Neural cell (in vitro differentiated cells): ENCODE results near the gene SPAG8.

Experiments used
- EZH2 ChIP-seq: fragments of 200-600, 300-800 bp; shearing (Covaris generic), sonication (generic); IDR thresholded peaks from 2 replicates; pipeline ENCODE4 v1.6.1; 2014; ENCODE audit warnings: antibody characterized with exemption, low read length, borderline replicate concordance, mild to moderate bottlenecking; ENCODE audit not compliant: insufficient read depth, poor library complexity, severe bottlenecking
- POLR2AphosphoS5 ChIP-seq: IDR thresholded peaks from 2 replicates; pipeline ENCODE4 v1.6.1; 2012
- SMC3 ChIP-seq: fragments of 450-650 bp; conservative IDR thresholded peaks from 2 replicates; pipeline ENCODE4 v1.6.1; 2014; ENCODE audit warnings: antibody characterized with exemption, mild to moderate bottlenecking, moderate library complexity; ENCODE audit not compliant: poor library complexity
- TAF1 ChIP-seq: IDR thresholded peaks from 2 replicates; pipeline ENCODE4 v1.6.1; 2012; ENCODE audit warnings: low read depth
- TF ChIP-seq, protein P1 (sequence below): IDR thresholded peaks from 2 replicates; pipeline ENCODE4 v1.6.1; 2012; ENCODE audit warnings: borderline replicate concordance
- TF ChIP-seq, protein P2 (sequence below): fragments of 450-650 bp; IDR thresholded peaks from 2 replicates; pipeline ENCODE4 v1.5.1; 2014; ENCODE audit warnings: antibody characterized with exemption, mild to moderate bottlenecking, moderate library complexity; ENCODE audit not compliant: poor library complexity, severe bottlenecking

DNA sequence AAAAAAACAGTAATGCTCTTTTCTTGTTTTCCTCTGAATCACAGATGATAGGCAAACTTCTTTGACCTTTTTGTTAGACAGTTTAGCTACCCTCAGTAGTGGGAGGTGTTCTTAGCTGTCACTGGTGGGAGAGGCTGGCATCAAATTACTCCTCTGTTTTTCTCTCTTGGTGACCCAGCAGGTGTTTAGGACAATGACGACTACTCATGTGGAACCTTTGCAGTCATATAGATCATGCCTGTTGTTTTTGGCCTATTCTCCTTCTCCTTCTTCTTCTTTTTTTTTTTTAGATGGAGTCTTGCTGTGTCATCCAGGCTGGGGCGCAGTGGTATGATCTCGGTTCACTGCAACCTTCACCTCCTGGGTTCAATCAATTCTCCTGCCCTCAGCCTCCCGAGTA, 36.0 kb downstream of the SPAG8 start:
- TF ChIP-seq, protein P1, sequence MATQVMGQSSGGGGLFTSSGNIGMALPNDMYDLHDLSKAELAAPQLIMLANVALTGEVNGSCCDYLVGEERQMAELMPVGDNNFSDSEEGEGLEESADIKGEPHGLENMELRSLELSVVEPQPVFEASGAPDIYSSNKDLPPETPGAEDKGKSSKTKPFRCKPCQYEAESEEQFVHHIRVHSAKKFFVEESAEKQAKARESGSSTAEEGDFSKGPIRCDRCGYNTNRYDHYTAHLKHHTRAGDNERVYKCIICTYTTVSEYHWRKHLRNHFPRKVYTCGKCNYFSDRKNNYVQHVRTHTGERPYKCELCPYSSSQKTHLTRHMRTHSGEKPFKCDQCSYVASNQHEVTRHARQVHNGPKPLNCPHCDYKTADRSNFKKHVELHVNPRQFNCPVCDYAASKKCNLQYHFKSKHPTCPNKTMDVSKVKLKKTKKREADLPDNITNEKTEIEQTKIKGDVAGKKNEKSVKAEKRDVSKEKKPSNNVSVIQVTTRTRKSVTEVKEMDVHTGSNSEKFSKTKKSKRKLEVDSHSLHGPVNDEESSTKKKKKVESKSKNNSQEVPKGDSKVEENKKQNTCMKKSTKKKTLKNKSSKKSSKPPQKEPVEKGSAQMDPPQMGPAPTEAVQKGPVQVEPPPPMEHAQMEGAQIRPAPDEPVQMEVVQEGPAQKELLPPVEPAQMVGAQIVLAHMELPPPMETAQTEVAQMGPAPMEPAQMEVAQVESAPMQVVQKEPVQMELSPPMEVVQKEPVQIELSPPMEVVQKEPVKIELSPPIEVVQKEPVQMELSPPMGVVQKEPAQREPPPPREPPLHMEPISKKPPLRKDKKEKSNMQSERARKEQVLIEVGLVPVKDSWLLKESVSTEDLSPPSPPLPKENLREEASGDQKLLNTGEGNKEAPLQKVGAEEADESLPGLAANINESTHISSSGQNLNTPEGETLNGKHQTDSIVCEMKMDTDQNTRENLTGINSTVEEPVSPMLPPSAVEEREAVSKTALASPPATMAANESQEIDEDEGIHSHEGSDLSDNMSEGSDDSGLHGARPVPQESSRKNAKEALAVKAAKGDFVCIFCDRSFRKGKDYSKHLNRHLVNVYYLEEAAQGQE, result no peak
- TF ChIP-seq, protein P2, sequence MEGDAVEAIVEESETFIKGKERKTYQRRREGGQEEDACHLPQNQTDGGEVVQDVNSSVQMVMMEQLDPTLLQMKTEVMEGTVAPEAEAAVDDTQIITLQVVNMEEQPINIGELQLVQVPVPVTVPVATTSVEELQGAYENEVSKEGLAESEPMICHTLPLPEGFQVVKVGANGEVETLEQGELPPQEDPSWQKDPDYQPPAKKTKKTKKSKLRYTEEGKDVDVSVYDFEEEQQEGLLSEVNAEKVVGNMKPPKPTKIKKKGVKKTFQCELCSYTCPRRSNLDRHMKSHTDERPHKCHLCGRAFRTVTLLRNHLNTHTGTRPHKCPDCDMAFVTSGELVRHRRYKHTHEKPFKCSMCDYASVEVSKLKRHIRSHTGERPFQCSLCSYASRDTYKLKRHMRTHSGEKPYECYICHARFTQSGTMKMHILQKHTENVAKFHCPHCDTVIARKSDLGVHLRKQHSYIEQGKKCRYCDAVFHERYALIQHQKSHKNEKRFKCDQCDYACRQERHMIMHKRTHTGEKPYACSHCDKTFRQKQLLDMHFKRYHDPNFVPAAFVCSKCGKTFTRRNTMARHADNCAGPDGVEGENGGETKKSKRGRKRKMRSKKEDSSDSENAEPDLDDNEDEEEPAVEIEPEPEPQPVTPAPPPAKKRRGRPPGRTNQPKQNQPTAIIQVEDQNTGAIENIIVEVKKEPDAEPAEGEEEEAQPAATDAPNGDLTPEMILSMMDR, result no peak
- no peak for TF ChIP-seq POLR2AphosphoS5
- no peak for TF ChIP-seq TAF1
- TF ChIP-seq EZH2, result no peak
- no peak for TF ChIP-seq SMC3
